Stimulated activated naive CD4-positive, alpha-beta T cell treated with Interleukin-2 at 50 U/mL for 16 hours (primary cell): Measurements from ENCODE around the gene SNCAIP.
"Not testable (repeated sequence)": the region's sequence is repeated elsewhere in the genome, so short reads cannot be mapped to it uniquely, and the experiment has no call there.

Experiments used
- DNase-seq: peaks from one replicate; lab custom pipeline; 2025; lab: John Stamatoyannopoulos, UW

SNCAIP gene

DNA sequence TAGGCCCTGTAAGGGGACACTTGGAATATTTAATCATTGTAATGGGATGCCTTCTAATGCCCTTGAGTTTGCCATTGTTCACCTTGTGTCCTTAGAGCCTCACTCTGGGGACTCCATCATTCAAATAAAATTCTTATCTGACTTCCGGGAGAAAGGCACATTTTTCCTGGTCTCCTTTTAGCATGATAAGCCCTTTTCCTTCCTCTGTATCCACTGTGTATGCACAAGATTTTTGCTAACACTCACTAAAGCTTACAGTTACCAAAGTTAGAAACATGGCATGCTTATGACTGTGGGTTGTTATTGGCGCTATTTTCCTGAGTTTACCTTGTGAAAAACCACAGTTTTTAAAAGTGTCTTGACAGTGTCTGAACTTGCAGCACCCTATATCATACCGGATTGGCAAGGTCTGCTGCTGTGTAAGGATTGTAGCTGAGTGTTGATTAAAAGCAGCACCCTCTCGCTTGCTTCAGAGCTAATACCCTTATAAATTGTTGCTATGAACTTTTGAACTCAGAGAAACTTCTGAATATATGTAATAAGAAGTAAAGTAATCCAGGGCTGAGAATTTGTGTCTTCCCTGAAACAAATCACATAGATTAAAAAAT is 46.4 kb downstream of the SNCAIP start:
- DNase-seq: no peak

DNA sequence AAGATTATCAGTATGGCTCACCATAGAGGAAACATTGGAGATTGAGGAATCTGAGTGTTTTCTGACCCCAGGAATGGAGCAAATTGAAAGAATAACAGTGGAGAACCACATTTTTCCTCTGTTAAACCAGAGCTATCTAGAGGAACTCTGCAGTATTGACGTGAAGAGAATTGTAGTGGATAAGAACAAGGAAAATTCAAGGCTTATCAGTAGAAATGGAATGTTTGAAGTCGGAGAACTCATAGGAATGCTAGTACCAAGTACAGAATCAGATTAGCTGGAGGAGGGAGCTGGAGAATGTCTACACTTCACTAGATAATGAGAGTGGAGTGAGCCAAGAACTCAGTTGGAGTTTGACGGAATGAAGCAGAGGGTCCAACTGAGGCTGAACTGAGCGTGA is 50.3 kb downstream of the SNCAIP start:
- no peak for DNase-seq

DNA sequence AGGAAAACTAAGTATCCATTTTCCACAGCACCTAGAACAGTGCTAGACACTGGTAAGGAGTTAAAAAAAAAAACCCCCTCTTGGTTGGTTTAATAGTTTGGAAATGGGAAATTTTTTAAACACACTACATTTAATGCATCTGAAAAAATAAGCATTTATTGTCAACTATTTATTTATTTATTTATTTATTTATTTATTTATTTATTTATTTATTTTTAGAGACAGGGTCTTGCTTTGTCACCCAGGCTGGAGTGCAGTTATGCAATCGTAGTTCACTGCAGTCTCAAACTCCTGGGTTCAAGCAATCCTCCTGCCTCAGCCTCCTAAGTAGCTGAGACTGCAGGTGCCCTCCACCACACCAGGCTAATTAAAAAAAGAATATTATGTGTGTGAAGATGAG is 51.6 kb downstream of the SNCAIP start:
- no peak for DNase-seq

DNA sequence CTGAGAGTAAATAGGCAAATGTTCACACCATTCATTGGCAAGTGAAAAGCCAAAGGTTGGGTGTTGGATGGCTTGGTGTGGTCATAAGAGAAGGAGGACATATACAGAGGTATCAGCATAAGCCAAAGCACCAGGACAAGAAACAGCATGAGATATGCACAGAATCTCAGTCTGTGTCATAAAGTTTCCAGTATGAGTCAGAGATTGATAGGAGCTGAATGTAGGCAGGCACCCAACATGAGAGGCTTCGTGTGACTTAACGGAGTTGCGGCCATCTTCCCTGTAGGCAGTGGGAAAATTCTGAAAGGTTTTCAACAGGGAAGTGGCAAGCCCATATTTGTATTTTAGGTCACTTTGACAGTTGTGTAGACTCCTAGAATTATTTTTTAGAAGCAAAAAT is 54.5 kb downstream of the SNCAIP start:
- DNase-seq: no peak

DNA sequence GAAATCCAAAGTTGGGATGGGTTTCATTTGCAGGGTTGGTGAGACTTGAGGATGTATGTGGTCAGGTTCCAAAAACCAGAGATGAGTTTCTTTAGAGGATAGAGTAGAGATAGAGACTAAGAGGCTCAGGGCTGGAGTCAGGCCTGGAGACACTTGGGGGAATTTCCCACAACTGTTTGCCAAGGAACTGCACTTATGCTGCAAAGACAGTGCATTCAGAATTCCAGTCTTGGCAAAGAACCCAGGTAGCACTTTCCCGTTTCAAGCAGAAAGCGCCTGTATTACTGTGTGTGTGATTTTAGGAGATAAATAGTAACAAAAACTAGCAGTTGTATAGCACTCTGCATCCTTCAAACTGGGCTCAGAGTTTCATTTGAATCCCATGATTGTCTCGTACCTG is 55.4 kb downstream of the SNCAIP start:
- DNase-seq: no peak

DNA sequence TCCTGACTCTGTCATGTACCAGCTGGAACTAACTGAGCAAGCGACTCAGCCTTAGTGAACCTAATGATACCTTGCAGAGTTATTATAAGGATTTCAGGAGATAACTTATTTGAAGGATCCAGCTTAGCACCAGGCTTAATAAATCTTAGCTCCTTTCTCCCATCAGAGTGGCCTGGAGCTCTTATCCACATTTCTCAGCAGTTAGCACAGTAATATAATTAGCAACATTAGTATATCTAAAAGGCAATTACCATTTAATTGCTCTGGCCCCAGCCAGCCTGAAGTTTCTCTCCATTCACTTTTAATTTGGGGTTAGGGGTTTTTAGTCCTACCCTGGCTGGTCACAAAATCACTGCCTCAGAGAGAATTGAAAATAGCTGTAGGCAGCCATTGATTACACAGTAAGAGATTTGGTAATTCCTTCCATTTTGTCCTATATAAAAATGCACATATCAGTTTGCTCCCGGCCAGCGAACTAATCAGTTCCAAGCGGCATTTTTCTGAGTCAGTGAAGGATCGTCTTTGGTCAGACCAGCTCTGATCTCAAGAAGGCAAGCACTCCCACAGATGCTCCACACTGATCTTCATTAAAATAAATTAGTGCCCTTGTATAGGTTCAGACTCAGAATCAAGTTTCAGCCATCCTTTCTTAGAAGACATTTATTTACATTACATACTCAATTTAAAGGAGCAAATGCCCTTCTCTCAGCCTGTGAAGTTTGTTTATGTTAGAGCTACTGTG is 56.6 kb downstream of the SNCAIP start:
- no peak for DNase-seq

DNA sequence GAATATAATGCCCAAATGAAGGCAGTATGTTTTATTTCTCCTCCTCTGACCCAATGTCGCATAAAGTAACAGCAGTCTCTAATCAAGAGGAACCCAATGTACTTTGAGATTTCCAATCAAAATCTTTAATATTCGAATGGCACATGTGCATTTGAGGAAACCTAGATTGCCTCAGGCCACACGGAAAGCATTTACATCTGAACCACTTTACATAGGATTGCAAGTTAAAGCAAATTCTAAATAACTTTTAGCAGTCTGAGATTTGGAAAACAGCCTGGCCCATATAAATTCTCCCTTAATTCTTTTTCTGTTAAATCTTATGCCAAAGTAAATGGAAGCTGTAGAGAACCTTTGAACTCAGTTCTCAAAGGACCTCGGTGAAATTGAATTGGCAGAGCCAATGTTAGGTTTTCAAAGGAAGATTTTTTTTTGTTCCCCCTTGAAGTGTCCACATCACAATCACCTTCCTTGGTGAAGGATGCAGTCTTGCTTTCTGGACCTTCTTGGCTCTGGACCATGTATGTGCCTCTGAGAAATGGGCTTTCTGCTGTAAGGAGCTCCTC is 57.3 kb downstream of the SNCAIP start:
- no peak for DNase-seq

DNA sequence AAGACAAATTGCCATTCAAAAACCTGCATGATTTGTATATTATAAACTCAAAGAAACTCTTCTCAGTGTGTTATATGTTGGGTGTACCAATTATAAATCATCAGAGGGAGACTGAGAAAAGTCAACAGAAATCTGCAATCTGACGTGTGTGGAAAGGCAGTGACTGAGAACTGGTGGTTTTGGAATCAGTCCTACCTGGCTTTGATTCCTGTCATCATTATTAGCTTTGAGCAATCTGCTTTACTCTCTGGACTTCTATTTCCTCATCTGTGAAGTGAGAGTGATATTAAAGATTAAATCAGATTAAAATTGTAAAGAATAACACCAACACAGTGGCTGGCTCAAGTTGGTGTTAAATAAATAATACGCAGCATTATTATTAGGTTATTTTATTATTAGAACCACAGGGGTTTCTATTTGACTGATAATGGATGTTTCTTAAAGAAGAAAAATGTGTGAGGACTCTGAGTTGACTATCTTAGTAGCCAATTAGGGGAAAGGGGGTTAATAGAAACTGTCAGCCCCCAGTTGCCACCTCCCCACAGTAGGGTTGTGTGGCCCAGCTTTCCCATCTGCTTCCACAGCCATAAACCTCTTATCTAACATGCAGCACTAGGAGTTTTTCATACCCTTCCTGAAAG is 59.6 kb downstream of the SNCAIP start:
- DNase-seq: no peak

DNA sequence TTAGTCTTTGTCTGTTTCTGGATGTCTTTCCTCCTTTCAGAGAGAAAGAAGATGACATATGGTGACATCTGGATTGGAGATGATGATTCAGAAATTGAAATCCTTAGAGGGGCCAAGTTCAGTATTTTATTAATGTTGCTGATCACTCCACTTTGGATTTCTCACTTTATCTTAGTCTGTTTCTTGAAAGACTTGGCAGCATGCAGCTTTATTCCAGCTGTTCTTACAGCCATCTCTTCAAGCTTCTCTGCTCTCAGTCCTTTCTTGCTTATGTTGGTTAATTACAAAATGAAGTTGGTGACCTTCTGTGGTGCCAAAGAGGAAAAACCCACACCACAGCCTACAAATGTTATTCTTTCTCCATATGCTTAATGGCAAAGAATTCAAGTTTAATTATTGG is 62.1 kb downstream of the SNCAIP start:
- DNase-seq: no peak

DNA sequence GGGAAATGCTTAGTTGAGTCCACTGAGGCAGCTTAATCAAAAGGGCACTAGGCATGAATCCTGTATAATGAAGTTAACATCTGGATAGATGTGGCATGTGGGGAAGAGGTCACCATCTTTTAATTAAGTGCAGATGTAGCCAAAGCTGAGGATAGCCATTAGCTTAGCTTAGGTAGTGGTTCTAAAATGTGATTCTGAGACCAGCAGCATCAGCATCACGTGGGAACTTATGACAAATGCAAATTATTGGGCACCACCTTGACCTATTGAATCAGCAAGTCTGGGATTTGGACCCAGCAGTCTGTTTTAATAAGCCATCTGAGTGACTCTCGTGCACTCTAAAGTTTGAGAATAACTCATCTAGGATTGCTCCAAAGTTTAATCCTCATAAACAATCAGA is 63.8 kb downstream of the SNCAIP start:
- DNase-seq: no peak

DNA sequence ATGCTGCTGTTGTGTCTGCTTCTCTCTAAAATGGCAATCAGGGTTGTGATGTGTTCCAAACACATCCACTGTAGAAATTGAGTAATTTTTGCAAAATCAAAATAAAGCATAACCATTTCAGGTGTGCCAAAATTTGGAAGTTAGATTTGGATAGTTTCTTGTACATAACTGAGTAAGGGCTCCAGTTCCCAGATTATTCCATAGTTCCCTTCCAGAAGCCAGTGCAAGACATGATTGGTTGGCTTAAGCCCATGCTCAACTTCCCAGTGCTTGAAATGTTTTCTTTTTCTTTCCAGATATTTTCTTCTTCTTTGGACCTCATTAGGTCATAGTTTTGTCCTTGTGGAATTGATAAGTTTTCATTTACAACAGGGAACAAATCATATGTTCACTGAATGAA is 64.2 kb downstream of the SNCAIP start:
- no peak for DNase-seq

DNA sequence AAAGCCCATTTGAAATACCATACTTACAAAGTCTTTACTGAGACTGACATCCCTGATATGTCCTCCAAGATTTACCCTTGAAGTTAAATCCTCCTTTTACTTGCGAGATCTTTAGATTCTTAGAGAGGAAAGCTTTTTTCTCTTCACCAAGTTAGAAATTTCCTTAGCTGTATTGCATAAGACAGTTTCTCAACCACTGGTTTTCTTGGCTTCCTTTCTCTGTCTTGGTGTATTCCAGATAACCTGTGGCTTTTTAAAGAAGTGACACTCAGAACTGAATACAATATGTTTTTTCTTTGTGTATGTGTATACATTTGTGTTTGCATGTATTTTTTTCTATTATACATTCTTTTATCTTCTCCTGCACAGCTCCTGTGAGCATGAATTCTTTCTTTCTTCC is 65.0 kb downstream of the SNCAIP start:
- DNase-seq: no peak

DNA sequence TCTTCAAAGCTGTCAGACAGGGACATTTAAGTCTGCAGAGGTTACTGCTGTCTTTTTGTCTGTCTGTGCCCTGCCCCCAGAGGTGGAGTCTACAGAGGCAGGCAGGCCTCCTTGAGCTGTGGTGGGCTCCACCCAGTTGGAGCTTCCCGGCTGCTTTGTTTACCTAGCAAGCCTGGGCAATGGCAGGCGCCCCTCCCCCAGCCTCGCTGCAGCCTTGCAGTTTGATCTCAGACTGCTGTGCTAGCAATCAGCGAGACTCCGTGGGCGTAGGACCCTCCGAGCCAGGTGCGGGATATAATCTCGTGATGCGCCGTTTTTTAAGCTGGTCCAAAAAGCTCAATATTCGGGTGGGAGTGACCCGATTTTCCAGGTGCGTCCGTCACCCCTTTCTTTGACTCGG is 70.9 kb downstream of the SNCAIP start:
- DNase-seq: not testable (repeated sequence)

DNA sequence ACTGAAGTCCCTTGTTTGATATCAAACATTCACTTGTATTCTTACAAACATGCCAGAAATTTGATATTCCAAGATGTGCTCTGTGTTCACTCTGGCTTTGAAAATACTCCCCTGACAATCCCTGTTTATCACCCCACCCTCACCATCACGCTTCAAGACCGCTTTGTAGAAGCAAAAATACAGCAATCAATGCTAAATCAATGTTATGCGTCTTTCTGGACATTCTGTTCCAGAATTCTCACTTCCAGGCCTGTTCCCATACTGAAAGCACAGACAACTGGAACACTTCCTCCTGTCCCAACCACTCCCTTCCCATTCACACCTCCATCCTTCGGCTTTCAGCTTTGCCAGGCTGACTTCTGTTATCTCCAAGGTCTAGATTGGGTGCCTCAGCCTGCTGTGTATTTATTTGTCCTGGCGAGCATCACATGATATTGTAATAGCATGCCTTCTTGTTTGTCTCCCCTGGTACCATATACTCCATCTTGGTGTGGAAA is 72.8 kb downstream of the SNCAIP start:
- no peak for DNase-seq

DNA sequence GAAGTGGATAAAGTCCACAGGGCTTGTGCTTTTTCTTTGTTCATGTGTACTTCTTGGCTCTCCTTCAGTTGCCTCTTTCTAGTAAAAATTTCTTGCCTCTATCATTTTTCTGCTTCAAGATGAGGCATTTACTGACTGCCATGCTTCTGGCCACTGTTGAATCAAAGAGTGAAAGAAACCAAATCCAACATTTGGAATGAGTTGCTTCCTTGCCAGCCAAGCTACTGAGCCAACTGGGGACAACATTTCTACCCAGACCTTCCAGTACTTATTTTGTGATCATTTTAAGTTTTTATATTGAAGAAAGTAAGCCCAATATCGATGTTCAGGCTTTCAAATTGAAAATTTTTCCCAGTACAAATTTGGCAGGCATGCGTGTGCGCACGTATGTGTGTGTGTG is 73.2 kb downstream of the SNCAIP start:
- no peak for DNase-seq

DNA sequence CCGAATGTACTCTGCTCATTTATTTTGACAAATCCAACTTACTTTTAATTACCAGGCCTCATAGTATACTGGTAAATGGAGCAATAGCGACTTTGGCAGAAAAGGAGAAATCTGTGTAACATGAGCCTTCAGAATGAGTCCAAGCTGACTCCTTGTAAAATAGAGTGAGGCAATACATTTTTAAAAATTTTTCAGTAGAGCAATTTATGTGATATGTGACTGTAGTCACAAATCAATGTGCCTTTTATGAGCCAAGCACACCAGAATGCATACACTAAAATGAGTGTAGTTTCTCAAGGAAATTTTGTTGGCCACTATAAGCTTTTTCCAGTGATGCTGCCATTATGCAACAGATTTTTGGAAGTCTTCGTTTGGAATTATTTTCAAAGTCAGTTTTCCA is 73.8 kb downstream of the SNCAIP start:
- no peak for DNase-seq

DNA sequence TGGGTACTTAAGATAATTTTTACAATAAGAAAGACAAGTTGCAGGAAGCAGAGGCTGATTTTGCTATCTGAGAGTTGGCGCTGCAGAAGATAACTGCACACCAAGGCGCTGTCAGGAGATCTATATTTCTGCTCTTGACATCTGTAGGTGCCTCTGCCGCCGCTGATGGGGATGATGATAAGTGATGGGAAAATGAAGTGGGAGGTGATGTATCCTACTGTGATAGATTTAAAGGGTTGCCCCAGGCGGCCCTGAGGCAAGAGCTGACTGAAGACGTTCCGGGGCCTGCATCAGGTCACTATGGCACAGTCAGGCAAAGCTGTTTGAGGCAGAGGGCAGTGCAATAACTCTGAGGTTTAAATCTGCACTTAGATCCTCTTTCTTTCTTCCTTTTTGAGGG is 78.1 kb downstream of the SNCAIP start:
- DNase-seq: no peak

DNA sequence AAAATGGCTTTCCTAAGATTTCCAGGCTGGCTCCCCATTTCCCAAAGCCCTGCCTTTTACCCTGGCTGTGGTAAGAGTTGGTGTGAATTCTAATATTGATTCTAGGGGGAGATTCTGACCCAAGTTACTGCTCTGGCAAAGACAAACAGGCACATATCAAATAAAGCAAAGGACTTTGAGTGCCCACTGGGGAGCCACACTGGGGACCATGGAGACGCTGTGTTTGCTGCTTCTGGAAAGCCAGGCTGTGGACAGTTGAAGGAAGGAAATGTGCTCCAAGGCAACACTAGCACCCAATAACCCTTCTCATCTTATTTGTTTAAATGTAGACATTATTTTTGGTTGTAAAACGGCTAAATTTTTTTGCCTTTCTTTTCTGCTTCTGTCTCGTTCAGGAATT is 78.7 kb downstream of the SNCAIP start:
- DNase-seq: no peak

DNA sequence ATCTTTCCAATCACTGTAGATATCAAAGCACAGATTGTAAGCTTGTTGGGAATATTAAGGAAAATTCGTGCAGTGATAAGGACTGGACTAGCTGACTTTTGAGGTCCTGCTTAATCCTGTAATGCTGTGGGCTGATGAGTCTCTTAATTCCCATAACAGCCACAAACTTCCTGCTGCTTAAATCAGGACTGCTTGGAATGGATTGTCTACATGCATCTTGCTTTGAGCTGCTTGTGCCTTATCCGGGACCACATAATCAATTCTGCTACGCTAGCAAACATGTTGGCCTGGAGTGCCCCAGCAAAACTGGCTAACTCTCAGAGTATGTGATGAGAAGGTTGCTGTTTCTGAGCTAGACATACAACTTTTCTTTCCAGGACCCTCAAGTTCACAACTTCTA is 79.6 kb downstream of the SNCAIP start:
- DNase-seq: no peak

DNA sequence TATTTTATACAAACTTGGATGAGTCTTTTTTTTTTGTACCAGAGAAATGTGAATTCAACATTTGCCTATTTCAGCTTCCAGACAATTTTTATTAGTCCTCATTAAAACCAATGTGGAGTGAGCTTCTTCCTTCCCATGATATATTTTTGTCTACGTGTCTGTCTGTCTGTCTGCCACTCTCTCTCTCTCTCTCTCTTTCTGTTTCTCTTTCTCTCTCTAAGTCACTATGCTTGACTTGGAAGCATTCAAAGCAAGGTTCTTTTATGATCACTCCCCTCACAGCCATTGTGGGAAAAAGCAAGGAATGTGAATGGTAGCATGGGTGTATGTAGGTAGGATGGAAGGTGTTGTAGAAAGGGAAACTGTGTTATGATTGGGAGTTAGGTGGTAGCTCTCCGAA is 80.2 kb downstream of the SNCAIP start:
- DNase-seq: no peak

DNA sequence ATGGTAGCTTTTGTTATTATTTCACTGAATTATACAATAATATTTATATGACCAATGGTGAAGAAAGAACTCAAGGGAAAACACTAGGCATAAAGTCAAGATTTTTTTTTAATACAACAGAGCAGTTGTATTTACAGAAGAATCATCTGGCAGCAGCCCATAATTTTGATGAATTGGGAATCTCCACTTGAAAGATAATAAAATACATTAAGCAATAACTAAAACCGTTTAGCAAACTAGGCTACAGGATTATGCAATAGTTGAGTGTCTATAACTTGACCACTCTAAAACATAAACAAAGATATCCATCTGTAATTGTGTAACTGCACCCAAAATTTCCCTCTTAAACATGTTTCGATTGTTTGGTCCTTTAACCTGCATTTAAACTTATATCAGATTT is 80.8 kb downstream of the SNCAIP start:
- no peak for DNase-seq

DNA sequence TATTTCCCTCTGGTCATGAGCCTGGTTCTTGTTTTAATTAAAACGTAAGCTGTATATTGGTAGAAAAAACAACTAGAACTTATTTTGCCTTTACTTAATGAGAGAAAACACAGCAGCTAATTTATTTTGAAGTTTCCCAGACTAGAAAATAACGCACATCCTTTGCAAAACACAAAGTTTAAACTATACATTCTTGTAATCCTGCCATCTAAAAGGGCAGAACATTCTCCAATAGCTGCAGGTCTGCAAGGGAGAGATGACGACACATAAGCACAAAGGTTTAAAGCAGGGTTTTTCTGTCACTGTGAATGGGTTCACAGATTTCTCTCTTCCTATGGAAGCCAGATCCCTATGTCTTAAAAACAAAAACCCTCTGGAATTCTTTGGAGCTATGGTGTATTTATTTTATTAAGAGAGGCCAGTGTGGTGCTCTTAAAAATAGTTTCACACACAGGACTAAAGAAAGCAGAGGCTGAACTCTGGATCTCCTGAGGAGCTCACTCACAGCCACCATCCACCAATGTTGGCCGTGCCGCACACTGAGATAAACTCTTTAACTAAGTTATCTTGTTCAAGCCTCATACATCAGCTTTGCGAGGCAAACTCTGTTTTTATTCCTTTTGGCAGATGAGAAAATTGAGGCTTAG is 82.4 kb downstream of the SNCAIP start:
- DNase-seq: no peak

DNA sequence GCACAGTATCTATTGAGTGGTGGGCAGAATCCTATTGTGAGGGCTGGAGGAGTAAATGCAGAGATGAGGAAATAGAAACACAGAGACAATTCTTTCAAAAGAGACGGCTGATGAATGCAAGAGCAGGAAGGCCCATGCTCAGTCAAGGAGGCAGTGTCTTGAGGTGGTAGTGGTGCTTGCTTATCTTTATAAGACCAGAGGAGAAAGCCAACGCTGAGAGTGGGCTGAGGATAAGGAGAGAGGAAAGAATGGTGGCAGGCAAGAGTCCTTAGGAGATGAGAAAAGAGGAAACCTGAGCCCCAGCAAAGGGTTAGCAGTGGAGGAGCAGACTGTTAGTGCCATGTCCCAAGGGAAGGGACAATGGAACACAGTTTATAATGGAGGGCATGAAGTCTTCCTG is 86.0 kb downstream of the SNCAIP start:
- DNase-seq: no peak
